Measurements from ENCODE around the gene KCNH2. TPM values are rescaled to one million over a fixed set of nuclear protein-coding genes. Genes with fewer than 3 reads are reported as not detected.

The KCNH2 gene
- total and polyA plus RNA-seq, 2 donors (not counting 1 experiment from before 2014, with no cell fraction given): 0.86 to 2.7 TPM

GRCh38 chr7:150945853-150946420, 32.2 kb downstream of the KCNH2 start:
- ATAC-seq (ENCODE audit: low read depth): no peak
- no peak for TF ChIP-seq EZH2 (IDR thresholded peaks at IDR 0.05; ENCODE audit: borderline replicate concordance, insufficient read depth, low read depth, low read length, poor library complexity, severe bottlenecking)
- TF ChIP-seq CTCF (IDR thresholded peaks at IDR 0.05): no peak
- Mint-ChIP-seq H3K27me3 (peaks cover 18% of the 10 kb centered on the region), H3K4me1 (no peaks in the 10 kb centered on the region), H3K4me3 (no peak overlapping the region), H3K9me3 (ENCODE audit: insufficient read depth) (no peaks in the 10 kb centered on the region), H3K27ac (no peak overlapping the region)
- Histone ChIP-seq H3K79me2 (ENCODE audit: control insufficient read depth, insufficient read depth, low read length) (no peaks in the 10 kb centered on the region), H3K9ac (ENCODE audit: low read length) (no peak overlapping the region), H4K20me1 (ENCODE audit: control insufficient read depth, insufficient read depth, low read length, poor library complexity, severe bottlenecking) (no peaks in the 10 kb centered on the region), H3K27ac (ENCODE audit: low read length in 2 of 2) (no peak overlapping the region), H2AFZ (ENCODE audit: insufficient read depth, low read depth, low read length, poor library complexity, severe bottlenecking) (no peak overlapping the region), H3K27me3 (replicated peaks in 1 of 4; ENCODE audit: control extremely low read depth in 1 of 4, control insufficient read depth in 3 of 4, insufficient read depth in 4 of 4, low read length in 3 of 4) (peaks cover 0 to 6% (median 0%) of the 10 kb centered on the region in 4 experiments), H3K4me1 (ENCODE audit: control insufficient read depth in 2 of 2, insufficient read depth in 2 of 2, low read length in 2 of 2) (peaks cover 0 to 6% of the 10 kb centered on the region in 2 donors), H3K36me3 (replicated peaks in 1 of 2; ENCODE audit: control extremely low read depth in 1 of 2, control insufficient read depth in 1 of 2, extremely low read depth in 1 of 2, insufficient read depth in 2 of 2, low read length in 1 of 2) (no peaks in the 10 kb centered on the region), H3K4me3 (ENCODE audit: control extremely low read depth in 1 of 5, extremely low read depth in 1 of 5, insufficient read depth in 1 of 5, low read depth in 2 of 5, low read length in 4 of 5) (no peak overlapping the region), H3K4me2 (replicated peaks; ENCODE audit: low read depth, low read length, poor library complexity, severe bottlenecking) (no peak overlapping the region), H3K9me3 (ENCODE audit: control extremely low read depth in 1 of 3, control insufficient read depth in 2 of 3, insufficient read depth in 1 of 3, low read length in 2 of 3) (no peaks in the 10 kb centered on the region)
- intact Hi-C loops (cut with micrococcal nuclease): no loop called here
- CTCF ChIA-PET: no interaction called here
- DNase-seq: no peak
- POLR2A ChIA-PET: no interaction called here
- 94% methylated on average over 17 of the region's 17 CpGs for WGBS (ENCODE audit: insufficient coverage)

- no peak overlapping the region for H2AFZ ChIP-seq (ENCODE audit: insufficient read depth, low read depth, low read length, poor library complexity, severe bottlenecking)
- Mint-ChIP-seq H3K27me3 (peaks cover 18% of the 10 kb centered on the region), H3K27ac (no peak overlapping the region), H3K4me1 (no peaks in the 10 kb centered on the region), H3K4me3 (no peak overlapping the region), H3K9me3 (ENCODE audit: insufficient read depth) (no peaks in the 10 kb centered on the region)
- no peak overlapping the region for H3K27ac ChIP-seq (ENCODE audit: low read length in 2 of 2)
- DNase-seq (no peak), ATAC-seq (ENCODE audit: low read depth) (no peak)
- no peak overlapping the region for H3K4me2 ChIP-seq (replicated peaks; ENCODE audit: low read depth, low read length, poor library complexity, severe bottlenecking)
- H3K27me3 ChIP-seq (replicated peaks in 1 of 4; ENCODE audit: control extremely low read depth in 1 of 4, control insufficient read depth in 3 of 4, insufficient read depth in 4 of 4, low read length in 3 of 4): peaks cover 0 to 6% (median 0%) of the 10 kb centered on the region in 4 experiments
- intact Hi-C loops (cut with micrococcal nuclease): no loop called here
- ChIA-PET POLR2A (no interaction called here), CTCF (no interaction called here)
- no peaks in the 10 kb centered on the region for H4K20me1 ChIP-seq (ENCODE audit: control insufficient read depth, insufficient read depth, low read length, poor library complexity, severe bottlenecking)
- no peak overlapping the region for H3K9ac ChIP-seq (ENCODE audit: low read length)
- no peaks in the 10 kb centered on the region for H3K79me2 ChIP-seq (ENCODE audit: control insufficient read depth, insufficient read depth, low read length)
- no peak overlapping the region for H3K4me3 ChIP-seq (ENCODE audit: control extremely low read depth in 1 of 5, extremely low read depth in 1 of 5, insufficient read depth in 1 of 5, low read depth in 2 of 5, low read length in 4 of 5)
- TF ChIP-seq CTCF (IDR thresholded peaks at IDR 0.05) (no peak), EZH2 (IDR thresholded peaks at IDR 0.05; ENCODE audit: borderline replicate concordance, insufficient read depth, low read depth, low read length, poor library complexity, severe bottlenecking) (no peak)
- WGBS (ENCODE audit: insufficient coverage): 51% methylated on average over 15 of the region's 19 CpGs
- peaks cover 0 to 6% of the 10 kb centered on the region in 2 donors for H3K4me1 ChIP-seq (ENCODE audit: control insufficient read depth in 2 of 2, insufficient read depth in 2 of 2, low read length in 2 of 2)
- no peaks in the 10 kb centered on the region for H3K36me3 ChIP-seq (replicated peaks in 1 of 2; ENCODE audit: control extremely low read depth in 1 of 2, control insufficient read depth in 1 of 2, extremely low read depth in 1 of 2, insufficient read depth in 2 of 2, low read length in 1 of 2)
- H3K9me3 ChIP-seq (ENCODE audit: control extremely low read depth in 1 of 3, control insufficient read depth in 2 of 3, insufficient read depth in 1 of 3, low read length in 2 of 3): no peaks in the 10 kb centered on the region
Observed at GRCh38 chr7:150945171-150945852, 32.8 kb downstream of the KCNH2 start.
